Raji (cell line): ENCODE results near the gene GKN1.

ENCODE experiments used
- POLR2A ChIP-seq: IDR thresholded peaks from 2 replicates; pipeline ENCODE4 v1.6.1; 2011; ENCODE audit warnings: low read depth, low read length, control low read depth; ENCODE audit not compliant: insufficient read depth

GKN1 gene

DNA sequence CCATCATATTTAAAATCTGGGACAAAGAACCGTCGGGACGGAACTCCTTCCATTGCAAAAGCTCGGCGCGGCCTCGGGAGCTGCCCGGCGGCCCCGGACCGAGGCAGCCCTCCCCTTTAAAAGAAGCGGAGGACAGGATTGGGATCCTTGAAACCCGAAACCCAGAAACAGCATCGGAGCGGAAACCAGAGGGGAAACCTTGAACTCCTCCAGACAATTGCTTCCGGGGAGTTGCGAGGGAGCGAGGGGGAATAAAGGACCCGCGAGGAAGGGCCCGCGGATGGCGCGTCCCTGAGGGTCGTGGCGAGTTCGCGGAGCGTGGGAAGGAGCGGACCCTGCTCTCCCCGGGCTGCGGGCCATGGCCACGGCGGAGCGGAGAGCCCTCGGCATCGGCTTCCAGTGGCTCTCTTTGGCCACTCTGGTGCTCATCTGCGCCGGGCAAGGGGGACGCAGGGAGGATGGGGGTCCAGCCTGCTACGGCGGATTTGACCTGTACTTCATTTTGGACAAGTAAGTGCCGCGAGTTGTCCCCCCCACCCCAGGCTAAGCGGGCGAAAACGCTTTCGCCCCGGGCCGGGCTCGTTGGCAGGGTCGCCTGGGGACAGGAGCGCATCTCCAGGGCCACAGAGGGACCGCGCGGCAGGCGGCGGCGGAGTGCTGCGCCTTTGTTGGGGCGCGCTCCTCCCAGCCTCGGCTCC is 38.9 kb downstream of the GKN1 start, which contains the start of gene ANTXR1:
Gene ANTXR1 (plus strand): TSS at position 38 of the 698 bp plus-strand sequence. CDS start 321 bp downstream, at position 359.
- TF ChIP-seq POLR2A: no peak

DNA sequence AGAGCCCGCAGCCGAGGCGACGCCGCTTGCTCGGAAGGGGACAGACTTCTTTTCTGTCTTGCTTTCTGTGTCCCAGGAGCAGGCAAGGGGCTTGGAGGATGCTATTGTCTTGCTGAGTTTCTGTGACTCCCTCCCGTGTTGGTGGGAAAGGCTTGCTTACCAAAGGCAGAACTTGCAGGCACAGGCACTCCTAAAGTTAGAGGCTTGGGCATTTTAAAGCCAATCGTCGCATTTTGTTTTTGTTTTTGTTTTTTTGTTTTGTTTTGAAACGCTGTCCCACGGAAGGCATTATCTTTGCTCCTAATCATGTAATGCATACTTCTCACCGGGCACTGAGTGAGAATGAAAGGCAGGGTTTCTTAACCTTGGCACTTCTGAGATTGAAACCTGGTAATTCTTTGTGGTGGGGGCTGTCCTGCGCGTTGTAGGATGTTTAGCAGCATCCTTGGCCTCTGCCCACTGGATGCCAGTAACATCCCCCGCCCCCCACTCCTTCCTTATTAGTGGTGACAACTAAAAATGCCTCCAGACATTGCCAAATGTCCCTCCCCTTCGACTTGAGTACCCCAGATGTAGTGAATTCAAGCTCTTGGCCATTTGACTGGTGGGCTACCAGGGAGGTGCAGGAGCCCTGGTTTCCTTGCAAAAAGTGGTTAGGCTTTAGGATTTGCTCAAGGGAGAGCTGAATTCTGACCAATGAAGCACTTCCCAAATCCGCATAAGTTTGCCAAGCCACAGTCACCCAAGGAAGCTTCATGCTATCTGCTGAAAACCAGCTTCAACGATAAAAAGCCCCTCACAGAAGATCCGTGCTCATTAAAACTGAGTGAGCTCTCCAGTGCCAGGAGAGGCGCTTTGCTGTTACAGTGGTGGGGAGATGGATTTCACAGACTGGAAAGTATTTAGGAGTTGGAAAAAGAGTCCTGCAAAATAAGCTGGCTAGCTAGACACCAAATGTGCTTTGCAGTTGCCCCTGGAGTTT is 39.7 kb downstream of the GKN1 start:
- no peak for TF ChIP-seq POLR2A

DNA sequence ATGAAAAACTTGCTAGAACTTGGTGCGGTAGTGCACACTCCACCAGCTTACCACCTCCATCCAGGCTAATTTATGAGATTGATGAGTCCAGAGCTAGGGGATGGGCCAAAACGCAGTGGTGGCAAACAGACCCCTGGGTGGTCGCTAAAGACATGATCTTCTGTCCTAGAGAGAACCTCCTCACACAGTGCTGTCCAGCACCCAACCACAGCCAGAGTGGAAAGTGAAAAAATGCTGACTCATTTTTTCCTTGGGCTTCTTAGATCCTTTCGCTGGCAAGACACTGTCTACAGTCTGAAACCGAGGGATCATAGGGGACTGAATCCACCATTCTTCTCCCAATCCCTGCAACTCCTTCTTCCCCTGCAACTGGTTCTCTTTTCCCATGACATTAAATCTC is 42.6 kb downstream of the GKN1 start:
- TF ChIP-seq POLR2A: no peak

DNA sequence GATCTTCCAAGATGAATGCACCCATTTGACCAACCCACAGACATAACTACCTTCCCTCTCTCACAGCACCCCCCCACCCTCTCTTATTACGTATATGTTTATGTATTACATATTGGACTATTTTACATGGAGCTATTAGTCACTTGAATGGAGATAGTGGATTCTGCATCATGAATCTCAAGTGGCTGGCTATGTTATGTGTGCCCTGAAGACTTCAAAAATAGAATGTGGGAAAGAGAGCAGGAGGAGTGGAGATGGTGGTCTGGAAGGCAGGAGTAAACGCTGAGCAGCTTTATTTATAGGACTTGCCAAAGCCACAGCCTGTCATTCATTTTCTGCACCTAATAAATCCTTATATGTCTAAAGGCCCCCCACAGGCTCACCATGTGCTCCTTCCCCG is 43.4 kb downstream of the GKN1 start:
- TF ChIP-seq POLR2A: no peak

DNA sequence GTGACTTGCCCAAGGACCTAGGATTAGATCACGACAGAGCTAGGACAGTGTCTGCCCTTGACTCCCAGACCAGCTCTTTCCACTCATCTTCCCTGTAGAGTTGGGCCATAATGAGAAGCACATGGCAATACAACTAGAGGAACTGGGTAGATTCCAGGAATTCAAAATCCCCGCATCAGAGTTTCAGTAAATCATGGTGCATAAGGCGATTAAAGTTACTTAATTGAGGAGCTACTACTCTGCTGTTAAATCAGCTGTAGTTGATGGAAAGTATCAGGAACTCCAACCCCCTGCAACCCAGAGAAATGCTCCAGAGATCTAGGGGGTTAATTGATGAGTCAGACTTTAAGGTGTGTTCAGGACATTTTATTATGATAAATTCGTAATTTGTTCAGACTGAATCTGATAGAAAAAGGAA is 44.3 kb downstream of the GKN1 start:
- no peak for TF ChIP-seq POLR2A

DNA sequence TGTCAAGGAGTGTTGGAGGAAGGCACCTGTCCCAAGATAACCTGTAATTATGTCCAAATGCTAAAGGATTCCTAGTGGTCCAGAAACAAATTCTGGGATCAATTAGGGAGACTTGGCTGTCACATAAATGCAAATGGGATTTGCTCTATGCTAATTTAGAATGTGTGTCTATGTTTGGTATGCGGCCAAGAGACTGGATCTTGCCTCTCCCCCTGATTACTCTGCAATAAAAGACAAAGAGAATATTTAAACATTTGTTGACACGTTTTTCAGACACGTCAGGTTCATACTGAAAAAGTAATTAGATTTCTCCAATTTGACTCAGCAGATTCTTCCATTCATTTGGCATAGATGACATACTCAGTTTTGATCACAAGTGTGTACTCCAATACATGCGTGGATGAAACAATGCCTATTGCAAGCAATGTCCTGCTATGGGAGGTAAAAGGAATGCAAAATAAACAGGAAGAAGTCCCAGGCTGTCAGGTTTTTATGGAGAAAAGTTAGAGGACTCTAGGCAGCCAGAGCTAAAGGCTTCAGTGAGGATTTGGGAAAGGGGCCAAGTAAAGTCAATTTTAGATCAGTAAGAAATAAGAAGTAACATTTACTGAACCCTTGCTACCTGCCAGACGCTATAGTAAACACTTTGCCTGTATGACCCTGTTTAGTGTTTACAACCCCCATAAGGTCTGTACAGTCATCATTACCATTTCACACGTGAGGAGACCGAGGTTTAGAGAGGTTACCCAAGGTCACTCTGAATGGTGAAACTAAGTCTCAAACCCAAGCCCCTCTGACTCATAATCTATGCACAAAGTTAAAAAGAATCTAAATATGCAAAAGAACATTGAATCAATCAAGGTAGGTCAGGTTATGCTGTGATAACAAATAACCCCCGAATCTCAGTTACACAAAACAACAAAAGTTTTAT is 46.3 kb downstream of the GKN1 start:
- TF ChIP-seq POLR2A: no peak

DNA sequence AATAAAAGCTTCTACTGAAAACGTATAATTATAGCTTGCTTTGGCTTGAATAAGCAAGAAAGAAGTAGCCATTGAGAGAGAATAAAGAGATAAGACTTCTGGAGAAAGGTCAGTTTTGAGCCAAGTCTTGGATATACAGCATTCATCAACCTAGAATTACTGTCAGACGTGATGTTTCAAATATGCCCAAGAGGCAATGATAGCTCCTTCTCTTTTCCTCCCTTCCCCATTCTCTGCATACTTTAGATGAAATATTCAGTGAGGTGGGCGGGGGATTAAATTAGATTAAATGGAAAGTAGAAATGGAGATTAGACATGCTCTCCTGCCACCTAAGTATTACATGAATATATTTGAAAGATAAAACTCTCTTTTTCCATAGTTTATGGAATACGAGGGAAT is 47.3 kb downstream of the GKN1 start:
- TF ChIP-seq POLR2A: no peak

DNA sequence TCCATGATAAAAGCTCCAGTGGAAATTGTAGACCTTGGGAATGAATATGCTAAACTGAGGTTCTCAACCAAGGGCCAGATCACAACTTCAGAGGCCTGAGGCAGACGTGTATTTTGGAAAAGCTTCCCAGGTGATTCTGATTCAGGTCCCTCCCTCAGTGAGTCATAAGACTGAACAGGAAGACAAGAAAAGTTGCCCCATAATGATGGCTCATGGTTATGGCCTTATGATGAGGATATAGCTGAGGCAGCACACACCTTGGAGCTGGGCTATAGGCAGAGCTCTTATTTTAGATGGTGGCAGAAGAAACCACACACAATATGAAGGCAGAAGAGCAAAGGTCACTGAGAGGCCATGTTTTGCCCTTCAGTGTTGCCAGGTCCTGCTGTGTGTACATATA is 48.1 kb downstream of the GKN1 start:
- no peak for TF ChIP-seq POLR2A

DNA sequence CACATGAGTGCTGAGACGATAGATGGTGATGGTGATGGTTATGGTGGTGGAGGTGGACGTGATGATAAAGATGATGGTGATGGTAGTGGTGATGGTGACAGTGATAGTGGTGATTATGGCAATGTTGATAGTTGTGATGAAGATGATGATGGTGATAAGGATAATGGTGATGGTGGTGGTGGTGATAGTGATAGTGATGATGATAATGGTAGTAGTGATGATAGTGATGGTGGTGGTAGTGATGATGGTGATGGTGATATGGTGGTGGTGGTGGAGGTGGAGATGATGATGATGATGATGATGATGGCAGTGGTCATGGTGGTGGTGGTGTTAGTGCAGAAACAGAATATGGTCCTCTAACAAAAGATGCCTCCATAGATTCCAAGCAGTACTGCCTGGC is 48.8 kb downstream of the GKN1 start:
- no peak for TF ChIP-seq POLR2A

DNA sequence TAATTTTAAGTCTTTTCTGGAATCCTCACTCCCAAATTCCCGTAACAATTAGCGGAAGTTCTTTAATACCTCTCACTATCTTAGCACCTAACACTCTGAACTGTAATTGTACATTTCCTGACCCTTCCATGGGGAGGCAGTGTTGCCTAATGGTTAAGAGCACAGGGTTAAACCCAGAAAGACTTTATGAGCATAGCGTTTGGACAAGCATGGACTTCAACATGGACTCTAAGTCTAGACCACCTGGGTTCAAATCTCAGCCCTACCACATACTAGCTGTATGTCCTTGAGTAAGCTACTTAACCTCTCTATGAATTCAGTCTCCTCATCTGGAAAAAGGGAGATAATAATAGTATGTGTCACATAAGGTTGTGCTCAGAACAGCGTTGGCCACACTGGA is 51.6 kb downstream of the GKN1 start:
- no peak for TF ChIP-seq POLR2A

DNA sequence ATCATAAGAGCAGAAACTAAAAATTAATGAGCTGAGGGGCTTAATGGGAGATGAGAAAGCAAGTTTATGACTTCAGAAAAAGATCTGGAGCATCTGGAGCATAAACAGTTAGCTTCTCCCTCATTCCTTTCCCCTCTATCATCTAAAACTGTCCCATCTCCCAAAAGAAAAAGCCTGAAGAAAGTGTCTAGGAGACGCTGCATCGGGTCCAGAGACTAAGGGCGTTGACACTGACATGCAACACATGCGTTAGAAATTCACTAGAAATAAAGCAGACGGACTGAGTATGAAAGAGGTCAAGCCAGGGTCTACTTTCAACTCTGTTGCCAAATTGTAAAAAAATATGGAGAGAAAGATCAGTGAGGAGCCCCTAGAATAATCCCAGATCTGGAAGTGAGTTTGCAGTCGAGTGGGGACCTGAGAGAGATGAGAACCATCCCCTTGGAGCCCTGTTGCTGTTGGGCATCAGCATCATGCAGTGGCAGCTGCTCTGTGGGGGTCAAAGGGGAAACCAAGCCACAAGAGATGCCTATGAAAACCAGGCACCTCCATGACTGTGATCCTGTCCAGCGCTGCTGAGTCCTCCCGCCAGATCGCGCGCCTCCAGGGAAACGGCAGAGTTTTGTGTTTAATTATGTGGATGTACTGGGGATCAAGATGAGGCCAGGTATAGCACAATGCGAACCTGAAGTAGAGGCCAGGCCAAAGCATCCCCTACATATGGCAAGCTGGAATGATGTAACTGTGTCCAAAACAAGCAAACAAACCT is 52.4 kb downstream of the GKN1 start:
- TF ChIP-seq POLR2A: no peak
